ENCODE measurements around the gene GHRHR.

DNA sequence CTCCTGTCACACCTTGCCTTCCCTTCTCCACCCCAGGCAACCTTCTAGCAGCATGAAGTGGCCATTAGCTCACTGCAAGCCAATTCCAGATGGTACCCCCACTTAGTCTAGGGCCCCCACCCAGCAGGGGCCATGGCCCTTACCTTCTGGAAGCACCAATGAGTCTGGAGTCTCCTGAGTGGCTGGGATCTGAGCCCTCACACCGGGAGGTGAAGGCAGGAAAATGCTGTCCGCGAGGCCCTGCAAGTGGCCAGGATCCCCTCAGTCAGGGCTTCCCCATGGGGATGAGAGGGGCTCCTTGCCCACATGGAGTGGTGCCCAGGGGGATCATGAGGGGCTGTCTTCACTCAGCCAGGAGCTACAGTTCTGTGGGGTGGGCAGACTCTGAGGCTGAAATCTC is 47.5 kb upstream of the GHRHR start:
- TF ChIP-seq POLR2A (IDR thresholded peaks at IDR 0.05; ENCODE audit: low read length): no peak
- no peak for TF ChIP-seq GATA1 (IDR thresholded peaks at IDR 0.05; ENCODE audit: low read depth, low read length)

Measured in erythroblast (primary cell).